ENCODE data around the gene SATB2. TPM values are rescaled to one million over a fixed set of nuclear protein-coding genes. Genes with fewer than 3 reads are reported as not detected.

Gene SATB2
- total RNA-seq, 1 experiment from 2014 or later = 16.5 TPM

GRCh38 chr2:199228887-199229819 lies 228.6 kb downstream of the SATB2 start:
- Mint-ChIP-seq H3K27ac (ENCODE audit: low read depth, unreplicated experiment) (no peak overlapping the region), H3K4me3 (ENCODE audit: unreplicated experiment) (no peak overlapping the region), H3K4me1 (ENCODE audit: insufficient read depth, unreplicated experiment) (peaks cover 7% of the 10 kb centered on the region), H3K36me3 (ENCODE audit: insufficient read depth, unreplicated experiment) (no peaks in the 10 kb centered on the region), H3K9me3 (ENCODE audit: unreplicated experiment) (no peaks in the 10 kb centered on the region), H3K27me3 (ENCODE audit: insufficient read depth, unreplicated experiment) (no peaks in the 10 kb centered on the region)
- intact Hi-C loops (cut with micrococcal nuclease) = no loop called here
- TF ChIP-seq, protein P1, sequence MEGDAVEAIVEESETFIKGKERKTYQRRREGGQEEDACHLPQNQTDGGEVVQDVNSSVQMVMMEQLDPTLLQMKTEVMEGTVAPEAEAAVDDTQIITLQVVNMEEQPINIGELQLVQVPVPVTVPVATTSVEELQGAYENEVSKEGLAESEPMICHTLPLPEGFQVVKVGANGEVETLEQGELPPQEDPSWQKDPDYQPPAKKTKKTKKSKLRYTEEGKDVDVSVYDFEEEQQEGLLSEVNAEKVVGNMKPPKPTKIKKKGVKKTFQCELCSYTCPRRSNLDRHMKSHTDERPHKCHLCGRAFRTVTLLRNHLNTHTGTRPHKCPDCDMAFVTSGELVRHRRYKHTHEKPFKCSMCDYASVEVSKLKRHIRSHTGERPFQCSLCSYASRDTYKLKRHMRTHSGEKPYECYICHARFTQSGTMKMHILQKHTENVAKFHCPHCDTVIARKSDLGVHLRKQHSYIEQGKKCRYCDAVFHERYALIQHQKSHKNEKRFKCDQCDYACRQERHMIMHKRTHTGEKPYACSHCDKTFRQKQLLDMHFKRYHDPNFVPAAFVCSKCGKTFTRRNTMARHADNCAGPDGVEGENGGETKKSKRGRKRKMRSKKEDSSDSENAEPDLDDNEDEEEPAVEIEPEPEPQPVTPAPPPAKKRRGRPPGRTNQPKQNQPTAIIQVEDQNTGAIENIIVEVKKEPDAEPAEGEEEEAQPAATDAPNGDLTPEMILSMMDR (IDR thresholded peaks at IDR 0.05; ENCODE audit: unreplicated experiment) = no peak
- ChIA-PET CTCF (interaction anchor here (0.5 kb wide), 1 partner anchor 12 kb away, joined by 3 read pairs; no protein-coding TSS in a partner anchor), POLR2A (interaction anchor here (0.6 kb wide), 1 partner anchor 27 kb away, joined by 4 read pairs; no protein-coding TSS in a partner anchor)
- BruUV-seq (replicated peaks) = no TSS peak
- DNase-seq (ENCODE audit: unreplicated experiment) = peak; percentile 93

- TF ChIP-seq, protein P1 (IDR thresholded peaks at IDR 0.05; ENCODE audit: unreplicated experiment) = no peak
- intact Hi-C loops (cut with micrococcal nuclease) = no loop called here
- H3K36me3 Mint-ChIP-seq (ENCODE audit: insufficient read depth, unreplicated experiment) = peaks cover 2% of the 10 kb centered on the region
- no peak overlapping the region for H3K27ac Mint-ChIP-seq (ENCODE audit: low read depth, unreplicated experiment)
- no peak overlapping the region for H3K4me3 Mint-ChIP-seq (ENCODE audit: unreplicated experiment)
- ChIA-PET CTCF (interaction anchor here (0.6 kb wide), 1 partner anchor 220 kb away, joined by 3 read pairs; no protein-coding TSS in a partner anchor), POLR2A (interaction anchor here (1.0 kb wide), 1 partner anchor 236 kb away, joined by 3 read pairs; no protein-coding TSS in a partner anchor)
- peak; percentile 98 for DNase-seq (ENCODE audit: unreplicated experiment)
- H3K4me1 Mint-ChIP-seq (ENCODE audit: insufficient read depth, unreplicated experiment) = peaks cover 7% of the 10 kb centered on the region
- peaks cover 7% of the 10 kb centered on the region for H3K9me3 Mint-ChIP-seq (ENCODE audit: unreplicated experiment)
- no peaks in the 10 kb centered on the region for H3K27me3 Mint-ChIP-seq (ENCODE audit: insufficient read depth, unreplicated experiment)
- no TSS peak for BruUV-seq (replicated peaks)
Measured at GRCh38 chr2:199223791-199224190, 233.9 kb downstream of the SATB2 start.

DNA sequence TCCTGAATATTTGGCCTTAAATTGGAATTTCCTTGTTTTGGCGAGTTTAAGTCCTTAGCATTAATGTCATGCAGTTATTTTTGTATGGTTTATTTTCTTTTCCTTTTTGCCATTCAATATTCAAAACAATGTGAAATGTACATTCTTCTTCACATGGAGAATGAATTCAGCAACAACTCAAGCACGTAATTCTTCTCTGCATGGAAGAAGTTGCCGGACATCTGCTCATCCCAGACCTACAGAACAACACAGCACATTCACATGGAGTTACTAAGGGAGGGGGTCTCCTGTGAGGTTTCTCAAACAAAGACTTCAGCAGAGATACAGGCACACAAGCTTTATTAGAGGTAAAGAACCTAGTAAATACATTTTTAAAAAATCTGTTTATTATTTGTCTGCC lies 236.8 kb downstream of the SATB2 start:
- POLR2A ChIA-PET = no interaction called here
- no peak overlapping the region for H3K4me3 Mint-ChIP-seq (ENCODE audit: unreplicated experiment)
- H3K4me1 Mint-ChIP-seq (ENCODE audit: insufficient read depth, unreplicated experiment) = peaks cover 7% of the 10 kb centered on the region
- intact Hi-C loops (cut with micrococcal nuclease) = no loop called here
- peaks cover 7% of the 10 kb centered on the region for H3K9me3 Mint-ChIP-seq (ENCODE audit: unreplicated experiment)
- CTCF ChIA-PET = interaction anchor here (0.6 to 1.0 kb wide), 3 partner anchors 34 to 283 kb away, joined by 3 to 8 read pairs (median 8); no protein-coding TSS in a partner anchor
- no peak overlapping the region for H3K27ac Mint-ChIP-seq (ENCODE audit: low read depth, unreplicated experiment)
- no peak for DNase-seq (ENCODE audit: unreplicated experiment)
- no peaks in the 10 kb centered on the region for H3K27me3 Mint-ChIP-seq (ENCODE audit: insufficient read depth, unreplicated experiment)
- H3K36me3 Mint-ChIP-seq (ENCODE audit: insufficient read depth, unreplicated experiment) = peaks cover 6% of the 10 kb centered on the region
- BruUV-seq (replicated peaks) = no TSS peak
- TF ChIP-seq, protein P1 (IDR thresholded peaks at IDR 0.05; ENCODE audit: unreplicated experiment) = no peak

DNA sequence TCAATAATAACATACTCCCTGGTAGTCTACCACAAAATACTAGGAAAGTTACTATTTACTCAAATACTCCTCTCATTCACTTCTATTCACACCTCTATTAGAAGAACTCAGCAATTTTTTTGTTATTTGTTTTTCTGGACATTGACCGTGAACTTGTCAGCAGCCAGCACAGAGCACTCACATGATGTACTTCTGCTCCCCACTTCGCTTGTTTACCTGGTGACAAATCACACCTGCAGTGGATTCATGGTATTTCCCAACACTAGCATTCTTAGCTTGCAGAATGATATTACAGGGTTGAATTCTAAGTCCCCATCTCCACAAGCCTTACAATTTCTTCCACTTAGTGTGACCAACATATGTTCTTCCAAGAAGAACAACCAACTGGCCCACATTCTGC lies 238.2 kb downstream of the SATB2 start:
- DNase-seq (ENCODE audit: unreplicated experiment) = no peak
- H3K27ac Mint-ChIP-seq (ENCODE audit: low read depth, unreplicated experiment) = no peak overlapping the region
- TF ChIP-seq, protein P1 (IDR thresholded peaks at IDR 0.05; ENCODE audit: unreplicated experiment) = no peak
- CTCF ChIA-PET = interaction anchor here (0.6 kb wide), 1 partner anchor 1159 kb away, joined by 4 read pairs; no protein-coding TSS in a partner anchor
- H3K36me3 Mint-ChIP-seq (ENCODE audit: insufficient read depth, unreplicated experiment) = peaks cover 6% of the 10 kb centered on the region
- H3K9me3 Mint-ChIP-seq (ENCODE audit: unreplicated experiment) = peaks cover 7% of the 10 kb centered on the region
- peaks cover 7% of the 10 kb centered on the region for H3K4me1 Mint-ChIP-seq (ENCODE audit: insufficient read depth, unreplicated experiment)
- no TSS peak for BruUV-seq (replicated peaks)
- no peak overlapping the region for H3K4me3 Mint-ChIP-seq (ENCODE audit: unreplicated experiment)
- H3K27me3 Mint-ChIP-seq (ENCODE audit: insufficient read depth, unreplicated experiment) = no peaks in the 10 kb centered on the region
- POLR2A ChIA-PET = no interaction called here
- intact Hi-C loops (cut with micrococcal nuclease) = no loop called here

Data from MCF 10A (cell line).